Measurements from ENCODE around the gene TOR2A.

- no peak for TF ChIP-seq CTCF (IDR thresholded peaks at IDR 0.05)
- no peak for TF ChIP-seq POLR2A (IDR thresholded peaks at IDR 0.05)
Measured at GRCh38 chr9:127739614-127740330, 4.7 kb upstream of the TOR2A start.

All from testis (tissue), 2 donors.